Cardiac muscle cell (in vitro differentiated cells and primary cell): ENCODE measurements around the gene MTCL1. TPM values are rescaled to one million over a fixed set of nuclear protein-coding genes. Genes with fewer than 3 reads are reported as not detected.
A peak's percentile ranks its signal among the peaks of the same experiment; 100 is the strongest.

ENCODE experiments used
- DNase-seq, 2 donors: peaks; one replicate each; pipeline versions ENCODE4 v3.0.0 to v3.0.0-alpha.2; 2010 to 2017; ENCODE audit warnings: low read depth in 1 of 2, low spot score in 1 of 2
- H3K27ac ChIP-seq: fragments of 200-600 bp; sonication (generic); 2 replicates; pipeline ENCODE4 v1.5.1; 2016
- H3K27me3 ChIP-seq: fragments of 200-600 bp; sonication (generic); 2 replicates; pipeline ENCODE4 v1.6.0; 2016; ENCODE audit warnings: control low read depth
- H3K36me3 ChIP-seq: fragments of 200-600 bp; sonication (generic); 2 replicates; pipeline ENCODE4 v1.5.1; 2016; ENCODE audit warnings: control low read depth
- H3K4me1 ChIP-seq: fragments of 200-600 bp; sonication (generic); 2 replicates; pipeline ENCODE4 v1.8.1; 2017; ENCODE audit warnings: low read depth, mild to moderate bottlenecking, mixed run types
- H3K4me3 ChIP-seq: fragments of 200-600 bp; sonication (generic); 2 replicates; pipeline ENCODE4 v1.5.1; 2016; ENCODE audit warnings: mild to moderate bottlenecking
- H3K9me3 ChIP-seq: fragments of 200-600 bp; sonication (generic); 2 replicates; pipeline ENCODE4 v1.5.1; 2017; ENCODE audit warnings: low read depth, mild to moderate bottlenecking, control low read depth
- CTCF ChIP-seq: IDR thresholded peaks from 2 replicates; pipeline ENCODE4 v1.5.1; 2012; ENCODE audit warnings: low read depth, mild to moderate bottlenecking, low read length
- polyA plus RNA-seq: library from polyadenylated mRNA; unstranded; fragments of >200 nt; fragmentation: Nextera tagmentation; extraction: Ambion mirVana; gene quantifications from 2 replicates; pipeline ENCODE4 v1.2.1, GENCODE V29; 2016
- total RNA-seq: library from RNA; depleted of rRNA; stranded (reverse); fragments of >200 nt; gene quantifications from 2 replicates; pipeline ENCODE4 v1.2.3, GENCODE V29; 2016

Gene MTCL1
- total and polyA plus RNA-seq, 2 experiments from 2014 or later, result 1.8 to 9.6 TPM

- Histone ChIP-seq H3K4me3 (no peak overlapping the region), H3K4me1 (no peaks in the 10 kb centered on the region), H3K27me3 (peaks cover 23% of the 10 kb centered on the region), H3K27ac (no peak overlapping the region), H3K36me3 (no peaks in the 10 kb centered on the region), H3K9me3 (no peaks in the 10 kb centered on the region)
- DNase-seq, result peak in 1 of 2 donors; percentile 43
- TF ChIP-seq CTCF, result no peak
Observed at GRCh38 chr18:8707556-8708300, 2.4 kb downstream of the MTCL1 start.

GRCh38 chr18:8708670-8709069 lies 3.3 kb downstream of the MTCL1 start:
- no peaks in the 10 kb centered on the region for H3K4me1 ChIP-seq
- no peaks in the 10 kb centered on the region for H3K9me3 ChIP-seq
- no peak for TF ChIP-seq CTCF
- peaks cover 19% of the 10 kb centered on the region for H3K27me3 ChIP-seq
- DNase-seq, result no peak
- H3K36me3 ChIP-seq, result no peaks in the 10 kb centered on the region
- H3K4me3 ChIP-seq, result no peak overlapping the region
- H3K27ac ChIP-seq, result no peak overlapping the region

GRCh38 chr18:8709248-8710059 lies 4.1 kb downstream of the MTCL1 start:
- H3K4me1 ChIP-seq, result no peaks in the 10 kb centered on the region
- DNase-seq, result no peak
- TF ChIP-seq CTCF, result no peak

GRCh38 chr18:8711736-8712135 lies 6.4 kb downstream of the MTCL1 start:
- H3K27ac ChIP-seq, result no peak overlapping the region
- peaks cover 11% of the 10 kb centered on the region for H3K27me3 ChIP-seq
- no peak for DNase-seq
- no peak for TF ChIP-seq CTCF
- H3K9me3 ChIP-seq, result no peaks in the 10 kb centered on the region
- H3K36me3 ChIP-seq, result no peaks in the 10 kb centered on the region
- H3K4me1 ChIP-seq, result no peaks in the 10 kb centered on the region
- H3K4me3 ChIP-seq, result no peak overlapping the region

More at GRCh38 chr18:8709248-8710059, 4.1 kb downstream of the MTCL1 start:
- Histone ChIP-seq H3K27ac (no peak overlapping the region), H3K9me3 (no peaks in the 10 kb centered on the region), H3K4me3 (no peak overlapping the region), H3K36me3 (no peaks in the 10 kb centered on the region), H3K27me3 (peaks cover 19% of the 10 kb centered on the region)

- no peak for DNase-seq
- no peaks in the 10 kb centered on the region for H3K9me3 ChIP-seq
- no peak for TF ChIP-seq CTCF
- H3K4me1 ChIP-seq, result no peaks in the 10 kb centered on the region
- no peaks in the 10 kb centered on the region for H3K36me3 ChIP-seq
- no peak overlapping the region for H3K27ac ChIP-seq
- H3K27me3 ChIP-seq, result no peaks in the 10 kb centered on the region
- no peak overlapping the region for H3K4me3 ChIP-seq
Observed at GRCh38 chr18:8713691-8714090, 8.3 kb downstream of the MTCL1 start.
